Panc1 (cell line): ENCODE measurements around the gene CARMIL3. TPM values are rescaled to one million over a fixed set of nuclear protein-coding genes. Genes with fewer than 3 reads are reported as not detected.

ENCODE experiments used
- ATAC-seq: fragments of 200-7000 bp; cut with Tn5 transposase; 2 replicates; pipeline ENCODE4 v1.9.1; 2020; ENCODE audit warnings: mild to moderate bottlenecking, moderate library complexity
- BruUV-seq: library from RNA; stranded (reverse); fragments of 400-500 nt; replicated peaks from 2 replicates; lab custom pipeline; 2021; lab: Mats Ljungman, UMichigan
- CTCF ChIA-PET: fragments of 300-600 bp; sonication (Branson Sonifier 250); formaldehyde crosslinking; loops from one replicate; lab custom pipeline; 2022; ENCODE audit warnings: antibody characterized with exemption; lab: Charles Lee
- POLR2A ChIA-PET: fragments of 300-600 bp; sonication (Branson Sonifier 250); formaldehyde crosslinking; loops from one replicate; lab custom pipeline; 2022; ENCODE audit warnings: antibody characterized with exemption; lab: Charles Lee
- DNase-seq: peaks from one replicate; pipeline ENCODE4 v3.0.0-alpha.2; 2010; ENCODE audit warnings: low read depth, low spot score
- H3K27ac ChIP-seq: 2 replicates; pipeline ENCODE4 v1.5.1; 2011; ENCODE audit warnings: mild to moderate bottlenecking, low read length, inconsistent platforms
- H3K27me3 ChIP-seq: fragments of 200-500 bp; sonication (Bioruptor generic); 2 replicates; pipeline ENCODE4 v1.6.0; 2014; ENCODE audit warnings: low read length, inconsistent platforms; ENCODE audit not compliant: control insufficient read depth, insufficient read depth
- H3K36me3 ChIP-seq: fragments of 200-500 bp; sonication (Bioruptor generic); 2 replicates; pipeline ENCODE4 v1.5.1; 2014; ENCODE audit warnings: inconsistent platforms, mild to moderate bottlenecking, low read length, moderate library complexity; ENCODE audit not compliant: control insufficient read depth, insufficient read depth
- H3K4me1 ChIP-seq: 2 replicates; pipeline ENCODE4 v1.5.1; 2011; ENCODE audit warnings: inconsistent platforms, mild to moderate bottlenecking, low read length, moderate library complexity; ENCODE audit not compliant: control insufficient read depth, insufficient read depth
- H3K4me3 ChIP-seq, 2 experiments: 2 replicates each; pipeline ENCODE4 v1.5.1; 2011 to 2012; ENCODE audit warnings: low read depth in 2 of 2, low read length in 2 of 2, mild to moderate bottlenecking in 2 of 2, inconsistent platforms in 1 of 2, moderate library complexity in 1 of 2
- H3K9me3 ChIP-seq: fragments of 200-500 bp; sonication (Bioruptor generic); 2 replicates; pipeline ENCODE4 v1.5.1; 2014; ENCODE audit warnings: low read depth, mild to moderate bottlenecking, inconsistent platforms, low read length, moderate library complexity; ENCODE audit not compliant: control insufficient read depth, insufficient read depth
- CTCF ChIP-seq: fragments of 450-650 bp; IDR thresholded peaks from 2 replicates; pipeline ENCODE4 v1.5.1; 2017; ENCODE audit warnings: mild to moderate bottlenecking
- POLR2AphosphoS5 ChIP-seq: IDR thresholded peaks from 2 replicates; pipeline ENCODE4 v1.6.1; 2012; ENCODE audit warnings: mild to moderate bottlenecking, low read depth, low read length, moderate library complexity
- SIN3A ChIP-seq: IDR thresholded peaks from 2 replicates; pipeline ENCODE4 v1.6.1; 2012; ENCODE audit warnings: low read depth, mild to moderate bottlenecking, low read length, moderate library complexity, borderline replicate concordance; ENCODE audit not compliant: insufficient read depth
- TCF7L2 ChIP-seq: IDR thresholded peaks from 2 replicates; pipeline ENCODE4 v1.6.1; 2011; ENCODE audit warnings: mild to moderate bottlenecking, low read depth, low read length, inconsistent platforms
- in situ Hi-C: cut with HindIII; loops from 2 replicates; pipeline ENCODE4 v1.10.0; 2016; ENCODE audit warnings: low sequenced_read_pairs, low pct_unique_long_range_greater_than_20kb
- intact Hi-C: fragments of 100-400 bp; cut with micrococcal nuclease; formaldehyde crosslinking; loops from one replicate; pipeline ENCODE4 v1.10.0; 2022; ENCODE audit not compliant: unreplicated experiment
- total RNA-seq: library from RNA; stranded (reverse); gene quantifications from one replicate; pipeline ENCODE4 v1.2.1, GENCODE V29; 2021; ENCODE audit not compliant: unreplicated experiment
- TF ChIP-seq, protein P1 (sequence below), 2 experiments: IDR thresholded peaks; 2 replicates each; pipeline ENCODE4 v1.6.1; 2011 to 2012; ENCODE audit warnings: low read depth in 2 of 2, control low read depth in 1 of 2, low read length in 1 of 2, mild to moderate bottlenecking in 1 of 2, moderate library complexity in 1 of 2; ENCODE audit not compliant: insufficient read depth in 1 of 2

CARMIL3 gene
- total RNA-seq, 1 experiment from 2014 or later = 0.15 TPM

DNA sequence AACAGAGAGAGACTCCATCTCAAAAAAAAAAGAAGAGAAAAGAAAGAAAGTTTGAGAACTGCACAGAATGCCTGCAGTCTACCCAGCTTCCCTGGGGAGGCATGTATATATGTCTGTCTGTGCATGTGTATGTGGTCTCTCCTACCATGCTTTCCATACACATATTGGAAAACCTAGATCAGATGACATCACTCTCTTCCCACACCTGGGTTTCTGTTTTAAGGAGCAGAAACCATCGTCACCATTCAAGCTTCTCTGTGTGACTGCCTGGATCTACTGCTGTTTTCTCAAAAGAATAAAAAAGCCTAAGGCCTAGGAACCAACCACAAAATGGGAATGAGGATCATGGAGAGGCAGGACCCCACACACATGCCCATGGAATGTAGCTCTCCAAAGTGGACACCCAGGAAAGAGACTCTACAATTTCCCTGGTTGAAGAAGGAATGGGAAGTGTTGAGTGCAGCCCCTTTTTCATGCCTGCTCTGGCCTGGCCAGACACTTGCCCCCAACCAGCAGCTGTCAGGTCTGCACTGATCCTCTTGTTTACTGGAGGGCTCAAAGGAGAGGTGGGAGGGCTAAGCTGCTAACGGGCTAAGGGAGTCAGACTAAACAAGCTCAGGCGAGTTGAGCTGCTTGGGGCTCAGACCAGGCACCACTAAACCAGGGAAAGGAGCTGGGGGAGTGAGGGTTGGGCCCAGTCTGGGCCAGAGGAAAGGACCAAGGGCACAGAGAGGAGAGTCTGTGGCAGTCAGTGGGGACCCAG is 34.6 kb downstream of the CARMIL3 start:
- no TSS peak for BruUV-seq
- Histone ChIP-seq H3K4me3 (no peak overlapping the region), H3K36me3 (no peaks in the 10 kb centered on the region), H3K4me1 (no peaks in the 10 kb centered on the region; the same call in 1 of the 2 replicates), H3K27me3 (no peaks in the 10 kb centered on the region), H3K27ac (no peak overlapping the region), H3K9me3 (no peaks in the 10 kb centered on the region)
- ChIA-PET CTCF (no interaction called here), POLR2A (no interaction called here)
- TF ChIP-seq SIN3A (no peak), CTCF (no peak), TCF7L2 (no peak), POLR2AphosphoS5 (no peak)
- TF ChIP-seq, protein P1, sequence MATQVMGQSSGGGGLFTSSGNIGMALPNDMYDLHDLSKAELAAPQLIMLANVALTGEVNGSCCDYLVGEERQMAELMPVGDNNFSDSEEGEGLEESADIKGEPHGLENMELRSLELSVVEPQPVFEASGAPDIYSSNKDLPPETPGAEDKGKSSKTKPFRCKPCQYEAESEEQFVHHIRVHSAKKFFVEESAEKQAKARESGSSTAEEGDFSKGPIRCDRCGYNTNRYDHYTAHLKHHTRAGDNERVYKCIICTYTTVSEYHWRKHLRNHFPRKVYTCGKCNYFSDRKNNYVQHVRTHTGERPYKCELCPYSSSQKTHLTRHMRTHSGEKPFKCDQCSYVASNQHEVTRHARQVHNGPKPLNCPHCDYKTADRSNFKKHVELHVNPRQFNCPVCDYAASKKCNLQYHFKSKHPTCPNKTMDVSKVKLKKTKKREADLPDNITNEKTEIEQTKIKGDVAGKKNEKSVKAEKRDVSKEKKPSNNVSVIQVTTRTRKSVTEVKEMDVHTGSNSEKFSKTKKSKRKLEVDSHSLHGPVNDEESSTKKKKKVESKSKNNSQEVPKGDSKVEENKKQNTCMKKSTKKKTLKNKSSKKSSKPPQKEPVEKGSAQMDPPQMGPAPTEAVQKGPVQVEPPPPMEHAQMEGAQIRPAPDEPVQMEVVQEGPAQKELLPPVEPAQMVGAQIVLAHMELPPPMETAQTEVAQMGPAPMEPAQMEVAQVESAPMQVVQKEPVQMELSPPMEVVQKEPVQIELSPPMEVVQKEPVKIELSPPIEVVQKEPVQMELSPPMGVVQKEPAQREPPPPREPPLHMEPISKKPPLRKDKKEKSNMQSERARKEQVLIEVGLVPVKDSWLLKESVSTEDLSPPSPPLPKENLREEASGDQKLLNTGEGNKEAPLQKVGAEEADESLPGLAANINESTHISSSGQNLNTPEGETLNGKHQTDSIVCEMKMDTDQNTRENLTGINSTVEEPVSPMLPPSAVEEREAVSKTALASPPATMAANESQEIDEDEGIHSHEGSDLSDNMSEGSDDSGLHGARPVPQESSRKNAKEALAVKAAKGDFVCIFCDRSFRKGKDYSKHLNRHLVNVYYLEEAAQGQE (IDR thresholded peaks at IDR 0.05; ENCODE audit: insufficient read depth in 1 of 2, low read depth in 2 of 2, low read length in 1 of 2) = no peak
- intact Hi-C loops (no loop called here), in situ Hi-C loops (no loop called here)
- DNase-seq (no peak), ATAC-seq (no peak)

GRCh38 chr14:24087004-24087403 is 35.2 kb downstream of the CARMIL3 start:
- intact Hi-C loops = no loop called here
- H3K27ac ChIP-seq = no peak overlapping the region
- no peak for DNase-seq
- ATAC-seq = no peak
- no peak overlapping the region for H3K4me3 ChIP-seq
- ChIA-PET POLR2A (no interaction called here), CTCF (no interaction called here)
- BruUV-seq = no TSS peak
- no peaks in the 10 kb centered on the region; the same call in 1 of the 2 replicates for H3K4me1 ChIP-seq
- TF ChIP-seq SIN3A = no peak
- TF ChIP-seq CTCF = no peak
- TF ChIP-seq, protein P1 (IDR thresholded peaks at IDR 0.05; ENCODE audit: insufficient read depth in 1 of 2, low read depth in 2 of 2, low read length in 1 of 2) = no peak
- TF ChIP-seq POLR2AphosphoS5 = no peak
- no peak for TF ChIP-seq TCF7L2
- no peaks in the 10 kb centered on the region for H3K27me3 ChIP-seq
- H3K36me3 ChIP-seq = no peaks in the 10 kb centered on the region
- in situ Hi-C loops = no loop called here
- H3K9me3 ChIP-seq = no peaks in the 10 kb centered on the region
